ENCODE data around the gene FARS2. TPM values are rescaled to one million over a fixed set of nuclear protein-coding genes. Genes with fewer than 3 reads are reported as not detected.

FARS2 gene
- total and polyA plus RNA-seq, 2 of the 13 experiments (the other 11 are each of a cell fraction or from before 2014, with no cell fraction given), result 15.4 to 26.0 TPM

GRCh38 chr6:5753209-5753608 lies 491.9 kb downstream of the FARS2 start (continued):
- no peak for TF ChIP-seq HMGXB3 (CRISPR knock-in tag; IDR thresholded peaks at IDR 0.05; ENCODE audit: borderline replicate concordance)
- no peak for TF ChIP-seq ZNF430 (CRISPR knock-in tag; IDR thresholded peaks at IDR 0.05)
- TF ChIP-seq HDAC6 (IDR thresholded peaks at IDR 0.05; ENCODE audit: low read depth, low read length), result no peak
- no peak for TF ChIP-seq SRSF9 (IDR thresholded peaks at IDR 0.05; ENCODE audit: borderline replicate concordance, insufficient read depth, low read depth, low read length, poor library complexity, severe bottlenecking)
- no peak for TF ChIP-seq CAMTA2 (CRISPR knock-in tag; IDR thresholded peaks at IDR 0.05; ENCODE audit: borderline replicate concordance)
- TF ChIP-seq ZNF451 (CRISPR knock-in tag; IDR thresholded peaks at IDR 0.05), result no peak
- TF ChIP-seq JUN (CRISPR knock-in tag; IDR thresholded peaks at IDR 0.05), result no peak
- no peak for TF ChIP-seq MTF2 (CRISPR knock-in tag; IDR thresholded peaks at IDR 0.05; ENCODE audit: borderline replicate concordance)
- no peak for TF ChIP-seq NR2F6 (IDR thresholded peaks at IDR 0.05)
- TF ChIP-seq NR2F6 (CRISPR knock-in tag; IDR thresholded peaks at IDR 0.05), result no peak
- no peak for TF ChIP-seq CBFB (CRISPR knock-in tag; IDR thresholded peaks at IDR 0.05)

GRCh38 chr6:5754904-5755303 lies 493.6 kb downstream of the FARS2 start:
- in situ Hi-C loops (cut with HindIII; ENCODE audit: extremely low pct_ligation_motif_present, low pct_unique_long_range_greater_than_20kb) (no loop called here), intact Hi-C loops (cut with micrococcal nuclease; ENCODE audit: unreplicated experiment) (no loop called here)
- DNase-seq (ENCODE audit: low spot score) (no peak), FAIRE-seq (no peak), ATAC-seq (no peak)
- H3K27ac ChIP-seq (ENCODE audit: extremely low read length, insufficient read depth, low read length), result no peak overlapping the region
- no peaks in the 10 kb centered on the region for H3K27me3 ChIP-seq (ENCODE audit: control insufficient read depth in 1 of 2, insufficient read depth in 2 of 2, low read length in 2 of 2)
- no peak overlapping the region for H3K9ac ChIP-seq (ENCODE audit: insufficient read depth, low read depth, low read length)
- no peaks in the 10 kb centered on the region for H4K20me1 ChIP-seq (ENCODE audit: insufficient read depth, low read length)
- no TSS peak for BruUV-seq (replicated peaks)
- no peak overlapping the region for H3K4me2 ChIP-seq (ENCODE audit: low read depth, low read length)
- no peaks in the 10 kb centered on the region for H3K79me2 ChIP-seq (ENCODE audit: insufficient read depth, low read length)
- no peaks in the 10 kb centered on the region for H3K4me1 ChIP-seq (ENCODE audit: insufficient read depth, low read length)
- ChIA-PET POLR2A (no interaction called here), CTCF (ENCODE audit: low intra/inter-chr PET ratio, low total read pairs) (no interaction called here)
- H3K9me3 ChIP-seq (ENCODE audit: low read length), result peaks cover 9% of the 10 kb centered on the region
- no peak overlapping the region for H3K4me3 ChIP-seq (replicated peaks in 1 of 3; ENCODE audit: insufficient read depth in 1 of 3, low read depth in 2 of 3, low read length in 3 of 3)
- WGBS (ENCODE audit: low lambda C conversion rate), result 82% methylated on average over 2 of the region's 2 CpGs
- H2AFZ ChIP-seq (ENCODE audit: low read length), result no peak overlapping the region
- H3K36me3 ChIP-seq (replicated peaks in 1 of 2; ENCODE audit: control insufficient read depth in 1 of 2, insufficient read depth in 2 of 2, low read length in 2 of 2), result no peaks in the 10 kb centered on the region
- TF ChIP-seq CBX2 (IDR thresholded peaks at IDR 0.05; ENCODE audit: low read depth, low read length) (no peak), CBX2 (CRISPR knock-in tag; IDR thresholded peaks at IDR 0.05; ENCODE audit: low read depth) (no peak), ZFAT (CRISPR knock-in tag; conservative IDR thresholded peaks at IDR 0.05) (no peak), NFE2 (CRISPR knock-in tag; IDR thresholded peaks at IDR 0.05) (no peak), ZFP90 (CRISPR knock-in tag; IDR thresholded peaks at IDR 0.05; ENCODE audit: borderline replicate concordance) (no peak), ZNF710 (CRISPR knock-in tag; IDR thresholded peaks at IDR 0.05; ENCODE audit: borderline replicate concordance) (no peak), ZNF547 (CRISPR knock-in tag; IDR thresholded peaks at IDR 0.05) (no peak), DMAP1 (CRISPR knock-in tag; IDR thresholded peaks at IDR 0.05) (no peak), TBX3 (IDR thresholded peaks at IDR 0.05; ENCODE audit: borderline replicate concordance) (no peak), ZNF83 (CRISPR knock-in tag; IDR thresholded peaks at IDR 0.05; ENCODE audit: borderline replicate concordance) (no peak), STAG1 (CRISPR knock-in tag; IDR thresholded peaks at IDR 0.05) (no peak)

Data from HepG2 (cell line).